G401 (cell line): ENCODE measurements around the gene KIF3B. TPM values are rescaled to one million over a fixed set of nuclear protein-coding genes. Genes with fewer than 3 reads are reported as not detected.
"Not testable (repeated sequence)": the region's sequence is repeated elsewhere in the genome, so short reads cannot be mapped to it uniquely, and the experiment has no call there.

ENCODE experiments used
- DNase-seq: peaks from one replicate; pipeline ENCODE4 v3.0.0-alpha.2; 2015; ENCODE audit warnings: low spot score
- in situ Hi-C: cut with HindIII; loops from 2 replicates; pipeline ENCODE4 v1.10.0; 2016; ENCODE audit warnings: low sequenced_read_pairs, mixed read lengths
- total RNA-seq: library from RNA; depleted of rRNA; stranded (reverse); fragments of >200 nt; shearing (Covaris generic); gene quantifications from 2 replicates; pipeline ENCODE4 v1.2.3, GENCODE V29; 2014

KIF3B gene
- total RNA-seq, 1 experiment from 2014 or later, result 19.1 TPM

- in situ Hi-C loops, result no loop called here
- DNase-seq, result no peak
These were observed 32.5 kb upstream of the KIF3B start for GRCh38 chr20:32244959-32245358.

GRCh38 chr20:32246208-32246607 is 31.2 kb upstream of the KIF3B start:
- DNase-seq, result not testable (repeated sequence)

GRCh38 chr20:32248043-32248442 is 29.4 kb upstream of the KIF3B start:
- in situ Hi-C loops, result no loop called here
- no peak for DNase-seq

More at GRCh38 chr20:32246208-32246607, 31.2 kb upstream of the KIF3B start:
- in situ Hi-C loops, result not testable (repeated sequence)

GRCh38 chr20:32249030-32249738 is 28.3 kb upstream of the KIF3B start:
- in situ Hi-C loops, result no loop called here

GRCh38 chr20:32251470-32251869 is 26.0 kb upstream of the KIF3B start:
- in situ Hi-C loops, result no loop called here
- no peak for DNase-seq

More at GRCh38 chr20:32249030-32249738, 28.3 kb upstream of the KIF3B start:
- no peak for DNase-seq

GRCh38 chr20:32252189-32252588 is 25.3 kb upstream of the KIF3B start:
- in situ Hi-C loops, result no loop called here
- no peak for DNase-seq

- in situ Hi-C loops, result not testable (repeated sequence)
These were observed 16.5 kb upstream of the KIF3B start for GRCh38 chr20:32260973-32261372.

GRCh38 chr20:32261644-32262043 is 15.8 kb upstream of the KIF3B start:
- in situ Hi-C loops, result no loop called here
- DNase-seq, result no peak

More at GRCh38 chr20:32260973-32261372, 16.5 kb upstream of the KIF3B start:
- not testable (repeated sequence) for DNase-seq

- in situ Hi-C loops, result no loop called here
- no peak for DNase-seq
These were observed 14.0 kb upstream of the KIF3B start for GRCh38 chr20:32263398-32263954.

GRCh38 chr20:32271620-32272019 is 5.8 kb upstream of the KIF3B start:
- in situ Hi-C loops, result no loop called here
- DNase-seq, result peak; percentile 87

- no peak for DNase-seq
- in situ Hi-C loops, result no loop called here
These were observed 3.1 kb upstream of the KIF3B start for GRCh38 chr20:32274359-32274758.

GRCh38 chr20:32275163-32275562 is 2.3 kb upstream of the KIF3B start:
- DNase-seq, in situ Hi-C loops: not testable (repeated sequence)

GRCh38 chr20:32278199-32278643 is 770 bp downstream of the KIF3B start:
- DNase-seq, result no peak
- in situ Hi-C loops, result no loop called here

GRCh38 chr20:32281711-32282110 is 4.3 kb downstream of the KIF3B start:
- DNase-seq, result no peak
- in situ Hi-C loops, result no loop called here

- DNase-seq, result peak; percentile 99
- in situ Hi-C loops, result no loop called here
These were observed 5.0 kb downstream of the KIF3B start for GRCh38 chr20:32282461-32282860.

GRCh38 chr20:32285082-32285620 is 7.7 kb downstream of the KIF3B start:
- in situ Hi-C loops, result no loop called here

GRCh38 chr20:32285621-32286371 is 8.3 kb downstream of the KIF3B start:
- no peak for DNase-seq
- in situ Hi-C loops, result no loop called here

More at GRCh38 chr20:32285082-32285620, 7.7 kb downstream of the KIF3B start:
- DNase-seq, result no peak

GRCh38 chr20:32287231-32287638 is 9.8 kb downstream of the KIF3B start:
- in situ Hi-C loops, result no loop called here
- DNase-seq, result no peak

GRCh38 chr20:32288225-32288849 is 10.9 kb downstream of the KIF3B start:
- in situ Hi-C loops, result no loop called here
- no peak for DNase-seq
